HS-27A (cell line): ENCODE results near the gene SLN.

Experiments used
- DNase-seq: peaks from one replicate; pipeline ENCODE4 v3.0.0-alpha.2; 2012; ENCODE audit warnings: low read depth, missing footprints

Gene SLN

DNA sequence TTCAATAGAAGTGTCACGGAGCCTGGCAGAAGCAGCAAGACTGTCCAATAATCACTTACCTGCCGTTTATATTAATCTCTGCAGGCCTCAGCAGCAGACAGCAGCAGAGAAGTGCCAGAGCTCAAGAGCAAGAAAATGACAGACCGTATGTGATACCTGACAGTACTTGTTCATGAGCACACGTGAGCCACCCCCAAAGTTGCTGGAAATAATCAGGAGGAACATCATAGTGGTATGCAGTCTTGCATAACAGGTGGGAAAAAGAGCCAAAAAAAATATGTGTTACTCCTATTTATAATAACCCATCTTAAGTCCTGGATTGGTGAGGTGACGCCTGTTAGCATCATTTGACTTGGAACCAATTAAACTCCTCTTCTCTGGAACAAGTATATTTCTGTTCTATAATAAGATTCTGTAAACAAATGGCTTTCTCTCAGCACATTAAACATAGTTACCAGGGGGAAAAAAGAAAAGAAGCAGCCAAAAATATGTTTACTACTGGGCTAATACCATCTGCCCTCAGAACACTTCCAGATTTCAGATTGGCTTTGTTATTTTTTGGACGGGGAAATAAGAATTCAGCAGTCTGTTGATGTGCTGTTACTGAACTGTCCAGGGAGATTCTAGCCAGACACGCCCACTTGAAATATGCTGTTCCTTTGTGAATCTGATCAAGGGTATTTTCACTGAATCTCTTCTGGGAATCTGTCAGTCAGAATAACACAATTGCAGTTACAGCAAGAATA, 7.9 kb upstream of the SLN start:
- no peak for DNase-seq

DNA sequence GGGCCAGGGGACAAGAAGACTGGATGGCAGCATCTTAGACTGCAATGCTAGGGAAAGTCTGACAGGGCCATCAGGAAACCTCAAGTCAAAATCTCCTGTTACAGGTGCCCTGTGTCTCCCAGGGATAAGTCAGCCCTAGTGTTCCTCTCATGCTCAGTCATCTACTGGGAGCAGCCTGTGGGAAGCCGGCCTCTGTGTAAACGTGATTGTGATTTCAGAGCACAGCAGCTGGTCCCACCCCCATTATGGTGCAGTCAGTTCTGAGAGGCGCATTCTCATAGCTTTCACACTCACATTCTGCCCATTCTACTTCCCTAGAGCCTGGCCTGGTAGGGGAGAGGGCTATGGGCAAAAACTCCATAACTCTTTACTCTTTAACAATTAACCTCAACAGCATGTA, 7.2 kb upstream of the SLN start:
- no peak for DNase-seq

DNA sequence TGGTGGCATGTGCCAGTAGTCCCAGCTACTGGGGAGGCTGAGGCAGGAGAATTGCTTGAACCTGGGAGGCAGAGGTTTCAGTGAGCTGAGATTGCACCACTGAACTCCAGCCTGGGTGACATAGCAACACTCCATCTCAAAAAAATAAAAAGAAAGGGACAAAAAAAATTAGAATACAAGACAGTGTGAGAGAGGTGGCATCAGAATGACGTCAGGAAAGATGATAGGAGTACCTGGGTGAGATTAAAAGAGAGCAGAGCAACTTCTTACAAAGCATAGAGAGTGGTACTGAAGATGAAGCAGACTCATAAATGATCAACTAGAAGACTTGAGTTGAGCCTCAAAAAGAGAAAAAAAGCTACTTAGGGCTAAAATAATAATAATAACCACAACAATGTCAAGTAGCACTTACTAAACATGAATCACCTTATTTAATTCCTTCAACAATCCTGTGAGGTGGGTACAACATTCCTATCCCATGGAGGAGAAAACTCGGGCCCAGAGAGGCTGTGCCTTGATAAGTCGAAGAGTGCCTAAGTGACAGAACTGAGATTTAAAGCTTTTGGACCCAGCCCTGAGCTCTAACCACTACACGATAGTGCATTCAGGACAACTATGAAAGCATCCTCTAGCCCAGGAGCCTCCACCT, 5.2 kb upstream of the SLN start:
- no peak for DNase-seq

DNA sequence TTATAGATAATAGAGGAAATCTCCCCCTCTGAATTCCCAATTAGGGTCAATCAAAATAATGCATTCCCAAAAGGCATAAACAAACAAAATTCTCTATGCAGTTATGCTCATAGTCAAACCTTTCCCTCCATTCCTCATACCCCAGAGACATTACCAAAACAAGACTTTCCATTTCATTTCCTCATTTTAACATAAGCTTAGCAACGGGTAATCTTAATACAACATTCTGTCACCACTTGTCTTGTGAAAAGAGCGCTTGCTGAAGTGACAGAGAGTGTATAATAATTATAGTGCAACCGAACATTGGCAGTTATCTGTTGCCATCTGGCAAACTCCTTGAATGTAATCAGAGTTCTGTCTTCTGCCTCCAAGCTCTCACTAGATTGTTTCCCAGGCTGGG, 1.2 kb upstream of the SLN start:
- no peak for DNase-seq

DNA sequence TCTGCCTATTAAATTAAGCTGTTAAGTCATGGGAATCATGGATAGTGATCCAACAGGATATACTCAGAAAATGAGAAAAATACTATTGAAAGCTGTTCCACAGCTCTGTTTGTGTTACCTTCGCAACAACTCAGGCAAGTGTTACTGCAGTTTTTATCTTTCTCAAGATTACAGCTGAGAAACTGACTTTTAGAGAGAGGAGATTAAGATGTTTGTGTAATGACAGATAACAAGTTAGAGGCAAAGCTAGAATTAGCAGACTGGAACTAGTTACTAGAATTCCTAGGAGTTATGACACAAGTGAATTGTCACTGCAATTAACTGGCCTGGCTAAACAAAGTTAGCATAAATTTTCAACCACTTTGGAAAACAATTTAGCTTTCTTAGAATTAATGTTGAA, 1.6 kb downstream of the SLN start:
- DNase-seq: no peak

DNA sequence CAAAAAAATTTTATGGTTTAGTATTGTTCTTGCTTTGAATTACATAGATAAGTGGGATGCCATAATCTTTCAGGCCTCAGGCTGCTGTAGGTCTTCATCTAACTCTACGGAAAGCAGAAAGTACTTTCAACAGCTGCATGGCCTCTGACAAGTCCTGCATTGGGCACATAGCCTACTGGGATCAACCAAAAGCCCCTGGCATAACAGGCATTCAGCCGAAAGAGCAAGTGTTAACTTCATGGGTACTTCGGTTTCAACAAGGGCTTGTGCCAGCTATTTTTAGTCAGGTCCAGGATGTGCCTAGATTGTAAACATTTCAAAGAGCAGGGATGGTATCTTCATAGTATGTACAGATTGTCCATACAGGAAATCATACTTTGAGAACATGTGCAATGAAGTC, 3.1 kb downstream of the SLN start:
- DNase-seq: no peak

DNA sequence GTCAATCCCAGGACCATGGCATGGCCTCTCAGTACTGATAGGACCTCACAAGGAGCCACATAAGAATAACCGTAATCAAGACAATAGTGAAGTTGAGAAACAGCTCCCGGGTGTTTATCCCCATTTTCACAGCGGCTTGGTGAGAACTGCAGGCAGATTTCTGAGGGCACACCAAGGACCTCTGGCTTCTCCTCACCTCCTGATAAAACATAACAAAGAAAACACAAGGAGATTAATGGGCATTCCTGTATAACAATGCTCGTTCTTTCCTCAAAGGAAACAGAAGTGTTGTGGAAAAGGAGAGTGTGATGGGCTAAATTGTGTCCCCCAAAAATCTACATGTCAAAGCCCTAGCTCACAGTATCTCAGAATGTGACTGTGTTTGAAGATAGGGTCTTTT, 4.0 kb downstream of the SLN start:
- DNase-seq: no peak

DNA sequence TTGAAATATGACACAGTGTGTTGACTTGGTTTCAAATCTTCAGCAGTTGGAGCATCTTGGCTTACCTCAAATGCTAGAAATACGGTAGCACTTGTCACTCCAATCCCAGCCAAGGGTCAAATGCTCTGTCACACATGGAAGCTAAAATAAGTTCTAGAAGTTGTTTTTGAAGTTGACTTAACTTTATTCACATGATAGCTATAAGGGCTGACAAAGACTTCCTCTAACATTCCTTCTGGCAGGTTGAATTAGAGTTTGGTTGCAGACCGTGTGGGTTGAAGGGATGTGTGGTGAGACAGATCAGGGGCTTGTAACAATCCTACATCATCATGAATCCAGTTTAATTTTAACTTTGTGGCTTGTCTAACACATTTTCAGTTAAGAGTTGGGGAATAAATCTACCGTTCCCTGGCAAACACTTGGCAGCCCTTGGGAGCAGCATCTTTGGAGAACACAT, 4.6 kb downstream of the SLN start:
- no peak for DNase-seq

- no peak for DNase-seq
Measured at GRCh38 chr11:107706531-107706930, 5.3 kb downstream of the SLN start.

- no peak for DNase-seq
Measured at GRCh38 chr11:107705027-107705426, 6.8 kb downstream of the SLN start.

- DNase-seq: no peak
Measured at GRCh38 chr11:107704451-107704850, 7.4 kb downstream of the SLN start.

DNA sequence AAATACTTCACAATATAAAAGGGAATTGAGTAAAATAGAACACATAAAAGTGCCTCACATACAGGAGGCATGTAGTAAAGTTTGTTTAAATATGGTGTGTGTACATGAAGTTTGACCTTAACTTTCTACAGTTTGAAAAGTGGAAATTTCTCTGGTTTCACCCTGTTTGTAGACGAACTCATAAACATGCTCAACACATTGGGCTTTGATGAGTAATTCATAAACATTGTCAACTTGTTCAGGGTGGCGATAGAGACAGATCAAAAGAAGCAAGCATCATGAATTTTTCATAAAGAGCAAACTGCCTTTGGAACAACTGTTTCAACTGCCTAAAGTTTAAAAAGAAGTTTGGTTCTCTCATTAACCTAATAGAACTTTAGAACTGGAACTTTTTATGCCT, 9.1 kb downstream of the SLN start:
- DNase-seq: no peak

GRCh38 chr11:107702109-107702660, 9.7 kb downstream of the SLN start:
- DNase-seq: no peak

GRCh38 chr11:107699371-107700285, 12.2 kb downstream of the SLN start:
- no peak for DNase-seq

DNA sequence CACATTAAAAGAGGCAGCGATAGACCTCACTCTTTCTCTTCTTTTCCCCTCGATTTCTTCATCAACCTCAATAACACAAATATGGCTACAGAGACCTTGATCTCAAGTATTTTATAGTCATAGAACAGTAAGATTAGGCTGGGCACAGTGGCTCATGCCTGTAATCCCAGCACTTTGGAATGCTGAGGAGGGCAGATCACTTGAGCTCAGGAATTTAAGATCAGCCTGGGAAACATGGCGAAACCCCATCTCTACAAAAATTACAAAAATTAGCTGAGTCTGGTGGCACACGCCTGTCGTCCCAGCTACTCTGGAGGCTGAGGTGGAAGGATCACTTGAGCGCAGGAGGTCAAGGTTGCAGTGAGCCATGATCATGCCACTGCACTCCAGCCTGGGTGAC, 14.6 kb downstream of the SLN start:
- no peak for DNase-seq

DNA sequence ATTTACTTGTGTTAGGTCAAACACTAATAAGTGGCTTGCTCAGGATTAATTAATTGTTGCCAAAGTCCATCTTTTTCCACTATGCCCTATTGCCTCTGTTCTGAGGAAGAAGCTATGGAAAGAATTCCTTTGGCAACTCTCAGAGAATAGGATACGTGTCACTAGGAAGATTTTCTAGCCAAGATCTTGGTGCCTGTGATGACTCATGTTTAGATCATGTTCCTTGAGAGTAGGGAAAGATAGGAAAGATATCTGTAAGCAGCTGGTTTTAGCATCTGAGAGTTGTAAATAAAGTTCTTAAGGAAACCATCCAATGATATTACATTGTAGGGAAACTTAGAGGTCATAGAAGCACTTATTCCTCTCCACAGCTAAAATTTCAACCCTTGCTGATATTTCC, 15.7 kb downstream of the SLN start:
- peak; percentile 60 for DNase-seq

GRCh38 chr11:107695446-107695845, 16.4 kb downstream of the SLN start:
- no peak for DNase-seq

DNA sequence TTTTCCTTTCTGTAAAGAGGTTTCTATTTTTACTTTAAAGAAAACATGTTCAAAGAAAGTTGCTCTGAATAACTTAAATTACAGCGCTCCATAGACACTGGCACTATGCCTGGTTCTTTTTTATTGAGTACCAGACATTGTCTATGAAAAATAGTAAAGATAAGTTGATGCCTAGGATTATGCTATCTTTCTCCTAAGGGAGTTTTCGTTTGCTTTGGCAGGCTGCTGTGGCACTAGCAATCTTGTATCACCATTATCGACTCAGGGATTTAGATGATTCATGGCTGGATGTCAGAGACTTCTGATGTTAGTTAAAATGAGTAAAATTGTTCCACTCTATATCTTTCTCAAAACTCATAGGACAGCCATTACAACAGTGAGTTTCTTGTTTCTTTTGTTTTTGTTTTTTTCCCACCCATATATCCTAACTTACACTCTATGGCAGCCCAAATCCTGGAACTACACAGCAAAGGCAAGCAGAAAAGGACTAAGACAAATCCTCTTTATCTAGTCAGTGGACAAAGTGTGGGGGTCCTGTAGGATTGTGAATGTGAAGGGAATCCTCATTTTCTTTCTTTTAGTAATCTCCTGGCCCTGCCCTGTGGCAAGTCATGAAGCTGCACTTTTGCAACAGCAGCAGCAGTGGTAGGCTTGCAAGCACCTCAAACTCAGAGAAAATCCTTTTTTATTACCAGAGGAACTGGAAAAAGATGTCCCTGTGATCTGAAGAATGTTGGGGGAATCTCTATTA, 20.7 kb downstream of the SLN start:
- DNase-seq: no peak

DNA sequence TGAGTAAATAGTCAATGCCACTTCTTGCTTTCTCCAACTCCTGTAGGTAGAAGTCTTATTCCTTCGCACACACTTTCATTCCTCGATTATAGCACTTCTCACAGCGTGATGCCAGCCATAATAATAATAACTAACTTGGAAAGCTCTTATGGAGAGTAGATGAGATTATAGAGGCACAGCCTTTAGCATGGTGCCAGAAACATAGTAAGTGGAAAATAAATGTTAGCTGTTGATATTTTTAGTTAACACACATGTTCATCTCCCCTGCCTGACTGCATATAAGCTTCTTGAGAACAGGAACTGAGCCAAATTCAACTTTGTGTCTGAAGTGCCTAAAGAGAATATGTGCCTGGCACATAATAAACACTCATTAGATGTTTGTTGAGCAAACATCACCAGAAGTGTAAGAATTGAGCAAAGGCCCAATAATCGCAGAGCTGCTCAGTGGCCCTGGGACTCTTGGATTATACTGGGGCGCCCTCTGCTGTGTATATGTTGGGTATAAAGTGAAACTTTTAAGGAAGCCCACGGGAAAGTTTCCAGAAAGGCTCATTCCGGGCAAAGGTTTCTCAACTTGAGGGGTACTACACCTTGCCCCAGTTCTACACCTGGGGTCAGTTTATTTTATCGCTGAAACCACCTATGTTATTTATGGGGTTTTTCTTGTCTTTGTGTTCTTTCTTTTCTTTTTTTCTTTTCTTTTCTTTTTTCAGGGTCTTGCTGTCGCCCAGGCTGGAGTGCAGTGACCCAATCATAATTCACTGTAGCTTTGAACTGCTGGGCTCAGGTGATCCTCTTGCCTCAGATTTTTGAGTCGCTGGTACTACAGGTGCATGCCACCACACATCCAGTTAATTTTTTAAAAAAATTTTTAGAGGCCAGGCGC, 22.3 kb downstream of the SLN start:
- no peak for DNase-seq

- no peak for DNase-seq
Measured at GRCh38 chr11:107688322-107688918, 23.4 kb downstream of the SLN start.
